Esophagus muscularis mucosa (tissue), 3 donors: Measurements from ENCODE around the gene KRTAP4-8.
"Not testable (repeated sequence)": the region's sequence is repeated elsewhere in the genome, so short reads cannot be mapped to it uniquely, and the experiment has no call there.

Source experiments
- POLR2AphosphoS5 ChIP-seq, 2 donors: sonication (generic); formaldehyde crosslinking; IDR thresholded peaks; one replicate each; pipeline ENCODE4 v1.6.1; 2017; ENCODE audit warnings: antibody characterized with exemption in 2 of 2
- TF ChIP-seq, protein P1 (sequence below), 3 experiments: fragments of 200-600 bp in 2 of 3; fragments of 450-650 bp in 1 of 3; sonication (generic) in 2 of 3; IDR thresholded peaks; one replicate each; pipeline ENCODE4 v1.5.1; 2017 to 2019; ENCODE audit warnings: antibody characterized with exemption in 3 of 3, mild to moderate bottlenecking in 2 of 3, moderate library complexity in 1 of 3

DNA sequence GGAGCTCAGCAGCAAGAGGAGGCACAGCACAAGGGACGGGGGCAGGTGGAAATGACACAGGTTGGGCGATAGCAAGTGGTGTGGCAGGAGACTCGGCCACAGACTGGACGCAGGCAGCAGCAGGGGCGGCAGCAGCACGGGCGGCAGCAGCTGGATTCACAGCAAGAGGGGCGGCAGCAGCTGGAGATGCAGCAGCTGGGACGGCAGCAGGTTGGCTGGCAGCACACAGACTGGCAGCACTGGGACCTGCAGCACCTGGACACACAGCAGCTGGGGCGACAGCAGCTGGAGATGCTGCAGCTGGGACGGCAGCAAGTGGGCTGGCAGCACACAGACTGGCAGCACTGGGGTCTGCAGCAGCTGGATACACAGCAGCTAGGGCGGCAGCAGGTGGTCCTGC lies 41.9 kb upstream of the KRTAP4-8 start:
- TF ChIP-seq, protein P1, sequence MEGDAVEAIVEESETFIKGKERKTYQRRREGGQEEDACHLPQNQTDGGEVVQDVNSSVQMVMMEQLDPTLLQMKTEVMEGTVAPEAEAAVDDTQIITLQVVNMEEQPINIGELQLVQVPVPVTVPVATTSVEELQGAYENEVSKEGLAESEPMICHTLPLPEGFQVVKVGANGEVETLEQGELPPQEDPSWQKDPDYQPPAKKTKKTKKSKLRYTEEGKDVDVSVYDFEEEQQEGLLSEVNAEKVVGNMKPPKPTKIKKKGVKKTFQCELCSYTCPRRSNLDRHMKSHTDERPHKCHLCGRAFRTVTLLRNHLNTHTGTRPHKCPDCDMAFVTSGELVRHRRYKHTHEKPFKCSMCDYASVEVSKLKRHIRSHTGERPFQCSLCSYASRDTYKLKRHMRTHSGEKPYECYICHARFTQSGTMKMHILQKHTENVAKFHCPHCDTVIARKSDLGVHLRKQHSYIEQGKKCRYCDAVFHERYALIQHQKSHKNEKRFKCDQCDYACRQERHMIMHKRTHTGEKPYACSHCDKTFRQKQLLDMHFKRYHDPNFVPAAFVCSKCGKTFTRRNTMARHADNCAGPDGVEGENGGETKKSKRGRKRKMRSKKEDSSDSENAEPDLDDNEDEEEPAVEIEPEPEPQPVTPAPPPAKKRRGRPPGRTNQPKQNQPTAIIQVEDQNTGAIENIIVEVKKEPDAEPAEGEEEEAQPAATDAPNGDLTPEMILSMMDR (IDR thresholded peaks at IDR 0.05), result not testable (repeated sequence)
- not testable (repeated sequence) for TF ChIP-seq POLR2AphosphoS5 (IDR thresholded peaks at IDR 0.05)
